DMS 273 treated with DMSO at 0.1 percent for 48 hours (cell line): Measurements from ENCODE around the gene SCAF11.

Experiments used
- DNase-seq: peaks from one replicate; lab custom pipeline; 2025; lab: John Stamatoyannopoulos, UW

SCAF11 gene

GRCh38 chr12:45918818-45919217, 71.6 kb downstream of the SCAF11 start:
- DNase-seq: no peak

GRCh38 chr12:45915405-45915804, 75.0 kb downstream of the SCAF11 start:
- no peak for DNase-seq

- DNase-seq: no peak
Observed at GRCh38 chr12:45914090-45914489, 76.3 kb downstream of the SCAF11 start.

GRCh38 chr12:45913631-45914030, 76.7 kb downstream of the SCAF11 start:
- no peak for DNase-seq

GRCh38 chr12:45912774-45913173, 77.6 kb downstream of the SCAF11 start:
- no peak for DNase-seq

- no peak for DNase-seq
Observed at GRCh38 chr12:45909041-45909713, 81.2 kb downstream of the SCAF11 start.

GRCh38 chr12:45907955-45908354, 82.4 kb downstream of the SCAF11 start:
- no peak for DNase-seq

GRCh38 chr12:45898094-45898493, 92.3 kb downstream of the SCAF11 start:
- DNase-seq: no peak

- DNase-seq: no peak
Observed at GRCh38 chr12:45895961-45896360, 94.4 kb downstream of the SCAF11 start.

GRCh38 chr12:45893240-45893639, 97.1 kb downstream of the SCAF11 start:
- no peak for DNase-seq

- DNase-seq: no peak
Observed at GRCh38 chr12:45890276-45890675, 100.1 kb downstream of the SCAF11 start.

GRCh38 chr12:45887544-45887943, 102.8 kb downstream of the SCAF11 start:
- DNase-seq: no peak

- DNase-seq: no peak
Observed at GRCh38 chr12:45886685-45887084, 103.7 kb downstream of the SCAF11 start.

- no peak for DNase-seq
Observed at GRCh38 chr12:45883187-45883586, 107.2 kb downstream of the SCAF11 start.

GRCh38 chr12:45880533-45880932, 109.8 kb downstream of the SCAF11 start:
- no peak for DNase-seq

GRCh38 chr12:45879363-45879895, 110.9 kb downstream of the SCAF11 start:
- DNase-seq: no peak

GRCh38 chr12:45878630-45879255, 111.6 kb downstream of the SCAF11 start:
- DNase-seq: no peak

- no peak for DNase-seq
Observed at GRCh38 chr12:45877069-45877468, 113.3 kb downstream of the SCAF11 start.

- DNase-seq: no peak
Observed at GRCh38 chr12:45872446-45872845, 117.9 kb downstream of the SCAF11 start.
